DLD1 (cell line): ENCODE measurements around the gene COLEC11.
"Not testable (repeated sequence)": the region's sequence is repeated elsewhere in the genome, so short reads cannot be mapped to it uniquely, and the experiment has no call there.

Experiments
- in situ Hi-C: cut with HindIII; loops from 2 replicates; pipeline ENCODE4 v1.10.0; 2017; ENCODE audit warnings: low sequenced_read_pairs

COLEC11 gene

DNA sequence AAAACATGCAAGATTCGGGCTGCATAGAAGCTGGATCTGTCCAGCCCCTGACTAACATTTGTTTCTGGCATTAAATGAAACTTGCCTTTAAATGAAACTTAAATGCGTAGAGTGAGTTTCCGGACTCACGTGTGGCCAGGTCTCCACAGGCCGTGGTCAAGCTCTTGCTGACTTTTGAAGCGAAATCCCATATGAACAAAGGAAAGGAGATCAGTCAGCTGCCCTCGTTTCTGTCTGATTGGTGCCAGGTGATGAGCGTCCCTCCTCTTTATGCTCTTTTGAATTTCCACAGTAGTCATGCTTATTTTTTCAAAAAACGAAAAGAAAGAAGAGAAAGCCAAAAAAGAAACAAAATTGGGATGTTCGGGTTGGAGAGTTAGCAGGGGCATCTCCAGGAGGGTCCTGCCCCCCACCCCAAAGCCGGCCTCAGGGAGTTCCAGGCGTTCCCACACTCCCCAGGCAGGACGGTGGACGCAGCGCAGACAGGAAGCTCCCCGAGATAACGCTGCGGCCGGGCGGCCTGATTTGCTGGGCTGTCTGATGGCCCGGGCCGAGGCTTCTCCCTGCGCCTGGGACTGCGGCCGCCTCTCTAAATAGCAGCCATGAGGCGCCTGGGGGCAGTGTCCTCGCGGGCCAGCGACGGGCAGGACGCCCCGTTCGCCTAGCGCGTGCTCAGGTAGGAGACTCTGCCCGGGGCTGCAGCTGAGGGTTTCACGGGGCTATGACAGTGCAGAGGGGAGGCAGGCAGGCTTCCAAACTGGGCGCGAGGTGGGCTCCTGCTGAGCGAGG lies at the start of gene COLEC11:
Gene COLEC11, plus strand, starts transcription at position 620 of the 789 bp plus-strand sequence. CDS start 9,229 bp downstream, outside the sequence.
- in situ Hi-C loops = no loop called here

DNA sequence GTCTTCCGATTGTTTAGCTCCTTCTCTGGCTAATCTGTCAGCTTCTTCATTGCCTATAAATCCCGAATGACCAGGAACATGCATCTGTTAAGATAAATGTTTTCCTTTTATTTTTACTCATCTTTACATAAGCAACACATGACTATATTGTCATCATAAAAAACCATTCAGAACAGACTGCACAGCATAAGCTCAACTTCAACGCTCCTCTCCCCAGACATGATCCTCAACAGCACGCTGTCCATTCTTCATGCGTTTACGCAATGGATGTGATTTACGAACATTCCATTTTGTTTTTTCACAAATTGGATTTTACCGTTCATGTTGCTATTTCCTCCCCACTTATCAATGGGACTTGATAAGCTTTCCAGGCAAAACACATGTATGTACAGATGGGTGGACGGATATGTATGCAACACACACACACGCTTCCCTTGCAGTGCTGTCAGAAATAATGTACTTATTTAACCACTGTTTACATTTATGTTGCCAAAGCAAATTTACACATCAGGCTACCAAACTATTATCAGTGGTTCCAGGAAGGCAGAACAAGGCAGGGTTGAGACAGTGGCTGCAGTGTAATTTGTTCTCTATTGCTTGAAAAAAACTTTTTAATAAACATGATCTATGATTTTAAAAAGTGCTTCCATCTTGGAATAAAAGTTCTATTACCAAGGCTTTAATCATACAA lies 49.0 kb upstream of the COLEC11 start:
- in situ Hi-C loops = no loop called here

DNA sequence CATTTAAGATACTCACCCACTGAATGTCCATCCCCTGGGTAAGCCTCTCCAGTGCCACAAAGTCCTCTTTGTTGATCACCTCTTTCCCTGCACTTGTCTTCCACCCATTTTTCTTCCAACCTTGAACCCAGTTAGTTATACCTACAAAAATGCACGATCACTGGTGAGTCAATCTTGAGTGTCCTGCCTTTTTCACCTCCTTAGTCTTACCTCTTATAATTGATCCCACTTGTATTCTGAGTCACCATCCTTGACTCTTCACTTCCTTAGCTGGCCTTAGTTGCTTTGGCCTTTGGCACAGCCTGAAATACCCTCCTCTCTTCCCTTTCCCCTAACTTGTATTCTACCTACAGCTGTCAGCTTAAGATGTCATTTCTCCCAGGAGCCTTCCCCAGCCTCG lies 47.0 kb upstream of the COLEC11 start:
- in situ Hi-C loops = no loop called here

DNA sequence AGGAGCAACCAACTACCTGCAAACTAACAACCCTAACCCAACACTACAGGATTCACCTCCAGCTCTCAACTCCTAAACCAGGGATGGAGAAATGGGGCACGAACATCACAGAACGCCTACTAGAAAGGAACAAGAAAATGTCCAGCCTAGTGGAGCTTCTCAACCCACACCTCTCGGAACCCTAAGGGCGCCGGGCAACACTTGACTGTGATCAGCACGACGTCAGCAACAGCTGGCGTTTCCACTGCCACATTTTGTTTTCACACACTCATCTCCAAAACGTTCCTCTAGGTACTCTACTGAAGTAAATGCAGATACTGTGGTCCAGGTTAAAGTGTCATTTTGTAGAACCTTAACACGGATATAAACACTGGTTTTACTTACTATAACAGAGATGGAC lies 41.0 kb upstream of the COLEC11 start:
- in situ Hi-C loops = no loop called here

DNA sequence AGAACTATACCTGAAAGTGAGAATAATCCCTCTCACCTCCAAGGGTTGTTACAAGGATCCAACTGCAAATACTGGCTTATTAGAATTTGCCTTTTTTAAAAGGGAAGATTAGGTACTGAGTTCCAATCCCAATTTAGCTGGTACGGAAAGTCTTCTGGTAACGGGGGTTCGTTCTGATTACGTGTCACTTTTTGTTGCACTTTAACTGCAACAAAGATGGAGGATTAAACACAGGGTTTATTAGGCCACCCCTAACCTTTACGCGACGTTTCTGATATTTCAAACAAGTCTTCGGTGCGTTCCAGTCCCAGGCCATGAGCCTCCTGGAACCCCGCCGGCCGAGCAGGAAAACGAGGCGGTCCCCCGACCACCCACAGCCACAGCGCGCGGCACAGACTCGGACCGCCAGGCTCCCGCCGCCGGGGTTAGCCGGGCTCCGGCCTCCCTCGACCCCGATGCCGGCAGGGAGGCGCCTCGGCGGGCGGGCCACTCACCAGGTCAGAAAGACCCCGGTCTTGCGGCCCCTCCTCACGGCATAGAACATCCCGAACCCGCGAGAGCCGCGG lies 37.2 kb upstream of the COLEC11 start:
- in situ Hi-C loops = no loop called here

DNA sequence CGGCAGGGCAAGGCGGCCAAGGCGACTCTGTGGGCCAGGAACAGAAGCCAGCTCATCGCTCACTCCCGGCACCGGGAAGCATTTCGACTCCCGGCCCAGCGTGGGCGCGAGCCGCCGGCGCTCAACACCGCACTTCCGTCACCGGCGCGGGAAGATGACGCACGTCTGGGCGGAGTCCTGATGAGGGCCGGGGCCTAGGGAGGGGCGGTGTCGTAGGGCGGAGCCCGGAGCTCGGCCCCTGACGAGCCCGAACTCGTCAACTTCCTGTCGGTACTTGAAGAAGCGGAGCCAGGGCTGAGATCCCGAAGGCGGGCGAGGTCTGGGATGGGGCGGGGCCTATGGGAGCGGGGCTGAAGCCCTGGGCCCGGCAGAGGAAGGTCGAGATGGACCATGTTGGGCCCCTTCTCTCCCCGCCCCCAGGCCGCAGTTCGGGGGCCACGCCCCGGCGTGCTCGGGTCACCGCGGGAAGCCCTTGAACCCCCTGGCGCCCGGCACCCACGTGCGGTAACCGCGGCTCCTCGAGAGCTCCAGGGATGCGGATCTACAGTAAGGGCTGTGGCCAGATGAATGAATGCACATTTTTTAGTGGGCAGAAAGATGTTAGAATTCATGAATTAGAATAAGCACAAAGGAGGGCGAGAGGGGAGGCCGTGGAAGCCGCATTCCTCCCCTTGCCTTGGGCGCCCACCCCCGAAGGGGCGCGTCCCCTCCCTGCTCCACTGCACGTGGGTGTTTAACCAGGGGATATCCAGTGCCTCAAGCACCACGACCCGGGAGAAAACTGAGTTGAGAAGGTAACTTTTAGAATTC lies 36.5 kb upstream of the COLEC11 start, which contains the start of gene RNASEH1:
Gene RNASEH1, minus strand, starts transcription at position 129 of the 810 bp plus-strand sequence. Its CDS starts 73 bp downstream, at position 56.
- in situ Hi-C loops = no loop called here

DNA sequence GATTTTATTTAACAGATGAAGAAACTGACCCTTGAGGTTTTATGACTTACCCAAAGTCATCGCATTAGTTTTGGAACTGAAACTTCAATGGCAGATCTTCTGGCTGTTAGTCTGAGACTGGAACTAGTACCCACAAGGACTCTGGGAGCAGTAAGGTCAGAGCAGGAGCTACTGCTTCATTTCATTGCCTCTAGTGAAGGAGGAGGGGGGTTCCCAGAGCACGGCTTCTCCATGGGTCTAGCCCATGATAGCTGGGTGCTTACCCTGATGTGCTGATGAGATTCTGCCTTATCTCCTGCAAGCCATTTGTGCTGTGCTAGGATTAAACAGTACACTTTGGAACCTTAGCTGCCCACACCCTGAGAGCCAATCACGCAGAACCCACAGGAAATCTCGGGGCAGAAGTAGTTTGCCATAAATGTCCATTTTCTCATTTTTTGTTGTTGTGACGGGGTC lies 31.4 kb upstream of the COLEC11 start:
- in situ Hi-C loops = no loop called here

DNA sequence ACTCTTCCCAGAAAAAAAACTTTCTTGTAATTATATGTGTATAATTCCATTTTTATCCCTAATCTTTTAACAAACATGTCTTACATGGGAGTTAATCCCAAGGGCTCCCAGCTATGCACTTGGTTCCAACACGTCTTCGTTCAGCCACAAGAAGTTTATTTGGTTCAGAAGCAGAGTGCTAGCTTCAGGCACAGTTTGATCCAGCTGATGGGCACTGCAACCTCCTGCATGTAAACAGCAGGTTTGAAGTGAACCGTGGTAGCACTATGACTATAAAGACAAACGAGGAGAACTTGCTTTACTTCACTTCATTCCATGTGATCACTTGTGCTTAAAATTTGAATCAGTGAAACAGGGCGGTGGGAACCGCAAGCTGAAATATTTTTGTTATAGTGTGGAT lies 29.8 kb upstream of the COLEC11 start:
- in situ Hi-C loops = no loop called here

DNA sequence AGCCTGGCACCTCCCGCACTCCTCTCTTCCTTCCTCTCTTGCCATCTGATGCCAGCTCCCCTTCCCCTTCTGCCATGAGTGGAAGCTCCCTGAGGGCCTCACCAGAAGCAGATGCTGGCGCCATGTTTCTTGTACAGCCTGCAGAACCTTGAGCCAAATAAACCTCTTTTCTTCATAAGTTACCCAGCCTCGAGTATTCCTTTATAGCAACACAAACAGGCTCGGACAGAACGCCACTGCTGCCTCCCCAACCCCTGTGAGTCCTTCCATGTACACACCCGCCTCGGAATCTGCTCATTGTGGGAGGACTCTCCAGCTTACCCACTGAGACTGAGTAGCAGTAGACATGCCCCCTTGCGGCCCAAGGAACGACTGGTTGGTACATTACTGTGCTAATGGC lies 28.1 kb upstream of the COLEC11 start:
- in situ Hi-C loops = no loop called here

DNA sequence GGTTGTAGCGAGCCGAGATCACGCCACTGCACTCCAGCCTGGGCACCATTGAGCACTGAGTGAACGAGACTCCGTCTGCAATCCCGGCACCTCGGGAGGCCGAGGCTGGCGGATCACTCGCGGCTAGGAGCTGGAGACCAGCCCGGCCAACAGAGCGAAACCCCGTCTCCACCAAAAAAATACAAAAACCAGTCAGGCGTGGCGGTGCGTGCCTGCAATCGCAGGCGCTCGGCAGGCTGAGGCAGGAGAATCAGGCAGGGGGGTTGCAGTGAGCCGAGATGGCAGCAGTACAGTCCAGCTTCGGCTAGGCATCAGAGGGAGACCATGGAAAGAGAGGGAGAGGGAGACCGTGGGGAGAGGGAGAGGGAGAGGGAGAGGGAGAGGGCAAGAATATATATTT lies 25.3 kb upstream of the COLEC11 start:
- in situ Hi-C loops = not testable (repeated sequence)

DNA sequence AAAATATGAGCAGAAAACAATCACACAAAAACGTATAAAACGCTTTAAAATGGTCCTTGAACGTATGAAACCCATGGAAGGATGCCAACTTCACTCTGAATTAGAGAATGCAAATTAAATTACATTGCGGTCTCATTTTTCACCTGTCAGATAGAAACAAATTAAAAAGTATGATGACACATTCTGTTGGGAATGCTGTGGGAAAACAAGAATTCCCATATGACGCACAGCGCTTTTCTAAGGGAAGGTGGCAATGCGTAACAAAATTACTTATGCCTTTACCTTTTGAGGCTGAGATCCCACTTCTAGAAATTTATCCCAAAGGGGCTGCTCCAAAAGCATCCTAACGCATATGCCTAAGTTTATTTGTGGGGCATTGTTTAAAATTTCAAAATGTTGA lies 23.6 kb upstream of the COLEC11 start:
- in situ Hi-C loops = no loop called here

DNA sequence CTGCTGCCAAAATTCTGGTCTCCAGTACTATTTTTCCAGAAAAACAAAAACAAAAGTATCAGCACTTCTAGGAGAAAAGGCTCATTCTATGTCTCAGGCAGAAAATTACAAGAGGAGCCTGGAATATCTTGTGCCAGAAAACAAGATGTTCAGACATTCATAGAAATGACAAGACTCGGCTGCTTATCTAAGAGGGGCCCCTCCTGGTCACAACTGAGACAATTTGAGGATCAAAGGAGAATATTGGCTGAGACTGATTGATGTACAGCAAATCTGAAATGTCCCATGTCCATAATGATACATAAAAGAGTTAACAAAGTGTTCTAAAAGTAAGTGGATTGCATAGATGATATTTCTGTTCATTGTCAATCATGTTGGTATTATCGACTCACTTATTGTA lies 22.3 kb upstream of the COLEC11 start:
- in situ Hi-C loops = no loop called here

DNA sequence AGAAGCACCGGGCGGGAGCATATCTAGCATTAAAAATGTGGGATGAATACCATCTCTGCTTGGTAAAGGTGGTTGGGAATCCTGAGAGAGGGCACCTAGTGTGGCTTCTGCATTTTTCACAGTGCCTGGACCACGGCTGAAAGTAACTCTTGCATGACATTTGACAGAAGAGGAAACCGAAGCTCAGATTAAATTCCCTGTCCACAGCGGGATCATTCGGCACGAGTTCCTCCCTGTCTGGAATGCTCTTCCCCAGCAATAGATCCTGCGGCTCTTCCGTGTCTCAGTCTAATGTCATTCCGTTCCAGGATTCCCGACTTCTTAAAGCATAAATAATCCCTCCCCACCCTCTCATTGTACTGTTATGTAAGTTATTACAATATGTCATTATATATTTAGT lies 20.8 kb upstream of the COLEC11 start:
- in situ Hi-C loops = no loop called here

DNA sequence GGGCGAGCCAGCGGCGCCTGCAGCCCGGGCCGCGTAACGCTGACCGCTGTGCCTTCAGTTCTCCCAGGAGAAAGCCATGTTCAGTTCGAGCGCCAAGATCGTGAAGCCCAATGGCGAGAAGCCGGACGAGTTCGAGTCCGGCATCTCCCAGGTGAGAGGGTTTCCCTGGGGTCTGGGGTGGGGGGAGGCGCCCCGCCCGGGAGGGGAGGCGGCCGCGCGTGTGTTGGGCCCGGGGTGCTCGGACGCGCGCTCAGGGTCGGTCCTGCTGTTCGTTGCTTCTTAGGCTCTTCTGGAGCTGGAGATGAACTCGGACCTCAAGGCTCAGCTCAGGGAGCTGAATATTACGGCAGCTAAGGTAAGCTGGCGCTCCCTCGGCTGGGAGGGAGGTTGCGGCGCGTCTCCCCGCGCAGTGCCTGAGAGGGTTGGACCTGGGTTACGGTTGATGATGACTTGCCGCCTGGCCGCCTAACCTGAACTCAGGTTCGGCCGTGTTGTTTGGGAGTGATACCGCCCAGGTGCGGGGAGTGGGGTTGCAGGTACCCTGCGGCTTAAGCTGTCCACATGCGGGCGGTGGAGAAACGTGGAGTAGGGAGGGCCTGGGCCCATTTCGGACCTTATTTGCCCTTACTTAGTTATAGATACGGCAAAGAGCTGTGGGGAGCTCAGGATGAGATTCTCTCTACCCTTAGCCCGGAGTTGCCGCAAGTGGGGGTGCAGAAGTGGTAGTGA lies 19.2 kb upstream of the COLEC11 start:
- in situ Hi-C loops = no loop called here

DNA sequence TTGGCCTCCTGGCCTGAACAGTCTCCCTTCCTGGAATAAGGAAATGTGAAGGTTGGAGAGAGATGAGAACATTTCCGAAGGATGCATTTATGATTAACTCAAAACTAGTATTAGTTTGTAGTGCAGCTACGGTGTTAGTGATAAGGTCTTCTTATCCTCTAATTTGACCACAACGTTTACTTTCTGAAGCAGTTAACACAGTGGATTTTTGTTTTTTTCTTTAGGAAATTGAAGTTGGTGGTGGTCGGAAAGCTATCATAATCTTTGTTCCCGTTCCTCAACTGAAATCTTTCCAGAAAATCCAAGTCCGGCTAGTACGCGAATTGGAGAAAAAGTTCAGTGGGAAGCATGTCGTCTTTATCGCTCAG lies 18.7 kb upstream of the COLEC11 start:
- in situ Hi-C loops = not testable (repeated sequence)

DNA sequence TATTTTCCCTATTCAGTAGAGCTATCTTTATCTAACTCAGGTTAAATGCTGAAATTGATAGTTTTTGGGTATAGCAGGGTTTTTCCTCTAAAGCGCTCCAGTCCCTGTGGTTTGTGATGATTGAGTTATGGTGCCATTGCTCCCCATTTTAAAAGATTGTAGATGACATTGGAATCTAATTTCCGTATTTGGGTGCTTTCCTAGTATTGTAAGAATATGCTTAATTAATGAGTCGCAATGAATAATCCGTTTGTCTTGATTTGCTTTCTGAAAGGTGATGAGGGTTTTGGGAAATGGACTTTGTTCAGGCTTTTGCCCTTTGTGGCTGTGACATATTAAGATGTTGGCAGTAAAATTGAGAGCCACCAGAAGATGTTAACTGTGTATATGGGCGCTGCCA lies 15.9 kb upstream of the COLEC11 start:
- in situ Hi-C loops = no loop called here

DNA sequence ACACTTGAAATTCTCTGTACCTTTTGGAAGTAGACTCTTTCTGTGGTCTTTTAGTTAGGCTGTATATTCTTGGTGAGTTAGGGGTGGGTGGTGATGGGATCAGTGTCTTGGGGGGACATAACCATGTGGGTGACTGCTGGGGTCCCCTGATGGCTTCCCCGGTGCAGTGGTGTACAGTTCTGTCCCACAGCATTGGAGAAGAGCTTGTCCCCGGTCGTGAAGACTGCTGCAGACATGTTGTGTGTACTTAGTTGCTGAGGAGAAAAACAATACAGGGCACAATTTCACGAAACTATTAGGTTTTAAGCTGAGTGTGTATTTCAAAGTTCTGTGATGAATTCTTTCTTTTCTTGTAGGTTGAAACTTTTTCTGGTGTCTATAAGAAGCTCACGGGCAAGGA lies 14.5 kb upstream of the COLEC11 start:
- in situ Hi-C loops = no loop called here

DNA sequence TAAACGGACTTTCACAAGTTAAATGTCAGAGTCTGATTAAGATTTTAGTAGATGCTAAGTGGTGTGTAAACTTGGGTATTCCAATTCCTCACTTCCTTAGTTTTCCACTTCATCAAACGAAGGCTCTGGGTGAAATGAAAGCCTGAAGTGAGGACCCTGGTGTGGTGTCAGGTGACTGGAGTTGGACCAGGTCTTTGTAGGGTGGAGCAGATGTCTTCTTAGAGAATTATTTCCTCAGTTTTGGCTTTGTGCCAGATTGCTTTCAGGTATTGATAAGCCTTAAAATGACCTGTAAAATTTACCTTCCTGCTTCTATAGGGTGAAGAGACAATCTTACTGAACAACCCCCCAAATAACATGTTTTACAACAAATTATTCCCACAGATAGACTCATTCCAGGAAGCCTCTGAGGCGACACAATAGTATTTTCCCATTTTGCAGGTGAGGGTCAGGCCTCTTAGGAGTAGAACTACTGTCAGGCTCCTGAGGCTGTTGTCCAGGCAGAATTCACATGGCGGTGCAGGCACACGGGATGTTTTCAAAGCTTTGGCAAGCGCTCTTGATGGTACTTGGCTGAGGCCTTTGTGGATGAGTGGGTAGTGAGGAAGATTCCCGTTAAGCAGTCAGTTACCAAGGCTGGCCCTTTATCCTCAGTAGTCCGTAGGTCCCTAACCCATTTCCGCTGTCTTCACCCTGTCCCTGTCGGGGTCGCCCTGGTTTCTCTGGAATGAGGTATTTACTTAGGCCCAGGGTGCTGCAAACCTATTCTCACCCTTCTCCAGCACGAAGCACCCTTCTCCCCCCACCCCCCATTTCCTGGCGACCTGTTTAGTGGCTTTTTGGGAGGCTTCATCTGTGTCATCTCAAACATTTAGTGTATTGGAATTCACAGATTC lies 13.3 kb upstream of the COLEC11 start:
- in situ Hi-C loops = no loop called here

DNA sequence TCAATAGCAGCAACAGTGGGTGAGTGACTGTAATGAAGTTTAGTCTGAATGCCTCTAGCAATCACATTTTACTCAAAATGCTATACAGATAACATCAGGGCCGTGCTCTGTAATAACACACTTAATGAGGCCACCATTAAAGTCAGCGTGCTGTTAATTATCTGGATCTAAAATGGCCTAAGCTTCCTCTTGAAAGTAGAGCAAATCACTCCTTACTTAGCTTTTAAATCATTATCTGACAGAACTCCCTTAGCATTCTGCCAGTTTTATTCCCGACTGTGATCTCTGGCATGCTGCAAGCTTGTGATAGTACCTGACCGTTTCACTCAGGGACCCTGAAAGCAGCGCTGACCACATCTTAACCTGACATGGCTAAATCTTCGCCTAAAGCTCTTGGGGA lies 10.8 kb upstream of the COLEC11 start:
- in situ Hi-C loops = no loop called here
